Cardiac fibroblast (primary cell): ENCODE measurements around the gene GAD2.
A peak's percentile ranks its signal among the peaks of the same experiment; 100 is the strongest.

Experiments used
- DNase-seq, 2 donors: peaks; one replicate each; pipeline versions ENCODE4 v3.0.0 to v3.0.0-alpha.2; 2010; ENCODE audit warnings: low read depth in 2 of 2
- H3K4me3 ChIP-seq, 2 donors: replicated peaks in 1 of 2; 1 replicate in 1 of 2; 2 replicates in 1 of 2; pipeline ENCODE4 v1.5.1; 2011; ENCODE audit warnings: low read depth in 2 of 2, low read length in 2 of 2, mild to moderate bottlenecking in 2 of 2, moderate library complexity in 1 of 2
- TF ChIP-seq, protein P1 (sequence below): IDR thresholded peaks from one replicate; pipeline ENCODE4 v1.5.1; 2011; ENCODE audit warnings: low read depth, mild to moderate bottlenecking, low read length, inconsistent platforms

GAD2 gene

DNA sequence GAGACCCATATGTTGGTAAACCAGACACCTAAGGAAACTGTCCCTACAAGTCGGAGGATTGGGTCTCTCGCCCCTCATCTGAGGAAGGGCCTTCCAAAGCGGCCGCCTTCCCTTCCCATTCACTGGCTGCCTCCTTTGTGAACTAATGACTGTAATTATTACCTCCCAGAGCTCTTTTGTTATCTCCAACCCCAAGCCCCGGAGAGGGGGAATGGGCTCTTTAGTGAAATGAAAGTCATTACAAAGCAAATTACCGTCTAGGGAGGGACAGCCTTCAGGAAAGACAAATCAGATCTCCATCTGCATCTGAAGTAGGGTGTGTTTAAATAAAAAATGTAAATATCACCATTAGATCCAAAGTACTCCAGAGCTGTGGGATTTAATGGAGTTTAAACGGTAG, 2.6 kb upstream of the GAD2 start:
- DNase-seq = no peak
- H3K4me3 ChIP-seq = no peak overlapping the region
- TF ChIP-seq, protein P1, sequence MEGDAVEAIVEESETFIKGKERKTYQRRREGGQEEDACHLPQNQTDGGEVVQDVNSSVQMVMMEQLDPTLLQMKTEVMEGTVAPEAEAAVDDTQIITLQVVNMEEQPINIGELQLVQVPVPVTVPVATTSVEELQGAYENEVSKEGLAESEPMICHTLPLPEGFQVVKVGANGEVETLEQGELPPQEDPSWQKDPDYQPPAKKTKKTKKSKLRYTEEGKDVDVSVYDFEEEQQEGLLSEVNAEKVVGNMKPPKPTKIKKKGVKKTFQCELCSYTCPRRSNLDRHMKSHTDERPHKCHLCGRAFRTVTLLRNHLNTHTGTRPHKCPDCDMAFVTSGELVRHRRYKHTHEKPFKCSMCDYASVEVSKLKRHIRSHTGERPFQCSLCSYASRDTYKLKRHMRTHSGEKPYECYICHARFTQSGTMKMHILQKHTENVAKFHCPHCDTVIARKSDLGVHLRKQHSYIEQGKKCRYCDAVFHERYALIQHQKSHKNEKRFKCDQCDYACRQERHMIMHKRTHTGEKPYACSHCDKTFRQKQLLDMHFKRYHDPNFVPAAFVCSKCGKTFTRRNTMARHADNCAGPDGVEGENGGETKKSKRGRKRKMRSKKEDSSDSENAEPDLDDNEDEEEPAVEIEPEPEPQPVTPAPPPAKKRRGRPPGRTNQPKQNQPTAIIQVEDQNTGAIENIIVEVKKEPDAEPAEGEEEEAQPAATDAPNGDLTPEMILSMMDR = no peak

DNA sequence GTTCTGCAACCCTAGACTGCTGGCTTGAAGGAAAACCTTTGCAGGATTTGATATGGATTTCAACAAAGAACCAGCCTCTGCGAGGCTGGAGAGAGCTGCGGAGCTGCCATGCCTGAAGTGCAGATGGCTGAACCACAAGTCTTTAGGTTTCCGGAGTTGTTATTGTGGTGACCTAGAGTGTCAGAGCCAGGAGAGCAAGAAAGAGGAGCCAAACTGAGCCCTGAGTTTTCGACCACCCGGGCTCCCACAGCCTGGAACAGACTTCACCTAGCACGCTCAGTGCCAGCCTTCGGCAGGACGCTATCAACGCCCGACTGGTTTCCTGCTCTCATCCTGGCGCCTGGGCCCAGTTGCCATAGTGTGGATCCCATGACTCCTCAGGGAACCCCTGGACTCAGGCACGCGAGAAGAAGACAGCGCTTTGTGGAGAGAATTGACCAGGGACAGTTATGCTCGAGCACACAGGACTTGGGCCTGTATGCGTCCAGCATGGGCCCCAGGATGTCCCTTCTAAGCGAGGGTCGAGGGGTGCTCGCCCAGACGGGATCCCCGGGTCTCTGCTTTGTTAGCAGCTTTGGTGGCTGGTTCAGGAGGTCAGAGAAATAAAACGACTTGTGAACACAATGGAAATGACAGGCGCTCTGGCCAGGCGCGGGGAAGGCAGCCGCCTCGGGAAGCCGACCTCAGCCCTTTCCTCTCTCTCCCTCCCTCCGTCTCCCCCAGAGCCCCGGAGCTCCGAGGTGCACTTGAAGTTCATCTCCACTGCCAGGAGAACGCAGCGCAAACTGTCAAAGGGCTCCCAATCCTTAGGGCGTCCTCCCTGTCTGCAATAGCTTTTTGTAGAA, 1.8 kb upstream of the GAD2 start:
- DNase-seq = no peak
- no peak overlapping the region for H3K4me3 ChIP-seq
- TF ChIP-seq, protein P1 = no peak

- peak in 1 of 2 donors; percentile 1 for DNase-seq
- TF ChIP-seq, protein P1 = no peak
- no peak overlapping the region for H3K4me3 ChIP-seq
Measured at GRCh38 chr10:26215396-26215934, 1.1 kb upstream of the GAD2 start.

- H3K4me3 ChIP-seq = no peak overlapping the region
- DNase-seq = peak; percentile 6 to 7
- TF ChIP-seq, protein P1 = no peak
Measured at GRCh38 chr10:26215935-26216584, 514 bp upstream of the GAD2 start.

DNA sequence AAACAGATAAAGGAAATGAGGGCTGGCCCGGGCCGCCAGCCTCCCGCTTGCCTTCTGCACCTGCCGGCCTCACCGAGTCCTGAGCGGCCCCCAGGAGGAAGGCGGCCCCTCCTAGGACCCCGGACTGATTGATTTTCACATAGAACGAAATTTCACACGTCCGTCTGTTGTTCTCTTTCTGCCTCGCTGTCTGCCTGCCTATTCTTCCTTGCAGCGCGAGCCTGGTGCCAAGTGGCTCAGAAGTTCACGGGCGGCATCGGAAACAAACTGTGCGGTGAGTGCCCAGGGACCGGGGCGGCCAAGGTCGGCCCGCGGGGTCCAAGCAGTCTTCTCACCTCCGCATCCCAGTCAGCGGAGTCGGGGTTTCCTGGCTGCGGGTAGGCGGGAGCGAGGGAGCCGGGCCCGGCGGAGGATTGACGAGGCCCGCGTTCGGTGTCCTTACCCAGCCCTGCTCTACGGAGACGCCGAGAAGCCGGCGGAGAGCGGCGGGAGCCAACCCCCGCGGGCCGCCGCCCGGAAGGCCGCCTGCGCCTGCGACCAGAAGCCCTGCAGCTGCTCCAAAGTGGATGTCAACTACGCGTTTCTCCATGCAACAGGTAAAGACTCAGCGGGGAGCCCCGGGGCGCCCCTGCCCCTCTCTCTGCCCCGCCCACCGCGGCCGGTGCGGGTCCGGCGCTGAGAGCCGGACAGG, 967 bp downstream of the GAD2 start:
- DNase-seq = no peak
- TF ChIP-seq, protein P1 = no peak
- no peak overlapping the region for H3K4me3 ChIP-seq

GRCh38 chr10:26219676-26220075, 3.1 kb downstream of the GAD2 start:
- DNase-seq = no peak
- TF ChIP-seq, protein P1 = no peak
- H3K4me3 ChIP-seq = no peak overlapping the region
